IPS DF 4.7 (cell line): Measurements from ENCODE around the gene MAGEL2.

Experiments
- DNase-seq: peaks from one replicate; pipeline ENCODE4 v3.0.0-alpha.2; 2013; ENCODE audit warnings: low spot score; ENCODE audit errors: extremely low read depth

The MAGEL2 gene

DNA sequence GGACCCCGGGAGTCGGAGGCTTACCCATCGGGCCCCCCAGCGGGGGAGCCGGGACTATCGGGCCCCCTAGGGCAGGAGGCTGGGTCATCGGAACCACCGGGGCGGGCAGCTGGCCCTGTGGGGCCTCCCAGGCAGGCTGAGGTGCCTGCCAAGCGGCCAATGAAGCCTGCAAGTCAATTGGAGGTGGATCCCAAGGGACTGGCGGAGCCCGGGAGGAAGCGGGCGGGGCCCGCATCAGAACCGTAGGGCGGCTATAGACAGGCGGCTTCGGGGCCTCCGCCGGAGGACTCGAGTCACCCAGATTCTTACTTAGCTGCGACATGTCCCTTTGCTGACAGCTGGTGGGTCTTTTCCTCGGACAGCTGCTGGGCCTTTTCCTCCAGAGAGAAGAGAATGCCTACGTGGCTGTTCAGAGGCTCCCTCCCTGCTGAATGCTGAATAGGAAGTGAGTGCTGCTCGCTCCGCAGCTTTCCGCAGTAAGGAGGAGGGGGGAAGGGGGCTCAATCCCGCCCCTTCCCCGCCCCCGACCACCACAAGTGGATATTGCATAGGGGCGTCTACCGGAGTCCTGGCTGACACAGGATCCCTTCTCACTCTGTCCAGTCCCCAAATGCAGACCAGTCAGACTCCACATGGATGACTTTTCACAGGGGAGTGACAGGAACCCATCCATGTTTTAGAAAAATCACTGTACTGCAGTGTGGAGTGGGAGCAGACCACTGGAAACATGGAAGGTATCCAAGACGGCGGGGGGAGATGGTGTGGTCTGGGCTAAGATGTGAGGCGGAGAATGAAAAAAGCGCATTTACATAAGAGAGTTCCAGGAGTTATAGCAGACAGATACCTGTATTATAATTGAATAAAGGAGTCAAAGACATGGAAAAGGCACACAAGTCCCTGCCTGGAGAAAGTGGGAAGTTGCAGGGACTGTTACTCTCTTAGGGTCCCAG lies at the start of gene MAGEL2:
Gene MAGEL2 (minus strand): TSS at position 447 of the 950 bp plus-strand sequence. CDS start 125 bp downstream, at position 322.
- no peak for DNase-seq

DNA sequence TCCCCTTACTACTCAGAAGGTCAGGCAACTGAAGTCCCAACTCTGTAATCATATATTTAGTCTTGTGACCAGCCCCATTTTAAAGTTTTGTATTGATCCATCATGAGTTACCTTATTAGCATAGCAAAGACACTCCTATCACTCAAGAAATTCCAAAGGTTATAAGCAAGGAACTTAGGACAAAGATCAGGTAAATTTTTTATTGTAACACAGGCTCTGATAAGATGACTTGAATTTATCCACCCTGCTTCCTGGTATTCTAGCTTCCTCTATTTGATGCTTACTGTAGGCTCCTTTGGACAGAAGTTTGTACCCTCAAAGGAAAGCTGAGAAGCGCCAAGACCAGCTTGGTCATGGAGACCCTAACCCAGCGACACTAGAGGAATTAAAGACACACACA lies 47.6 kb upstream of the MAGEL2 start:
- DNase-seq, result no peak

DNA sequence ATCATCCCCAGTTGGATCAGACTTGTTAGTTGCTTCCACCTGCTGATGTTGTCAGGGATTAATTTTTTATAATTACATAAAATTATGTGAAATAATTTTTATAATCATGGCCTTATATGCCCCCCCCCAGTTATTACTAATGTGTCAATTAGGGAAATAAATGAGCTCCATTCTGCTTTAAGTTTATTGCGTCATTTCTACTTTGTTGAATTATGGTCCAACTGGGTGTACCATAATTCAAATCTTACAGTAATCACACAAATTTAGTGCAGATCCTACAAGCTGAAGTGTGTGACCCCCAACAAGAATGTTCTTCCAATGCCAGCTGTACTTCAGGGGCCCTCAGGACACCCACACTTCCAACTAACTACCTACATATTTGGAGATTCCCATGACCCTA lies 46.9 kb upstream of the MAGEL2 start:
- no peak for DNase-seq

DNA sequence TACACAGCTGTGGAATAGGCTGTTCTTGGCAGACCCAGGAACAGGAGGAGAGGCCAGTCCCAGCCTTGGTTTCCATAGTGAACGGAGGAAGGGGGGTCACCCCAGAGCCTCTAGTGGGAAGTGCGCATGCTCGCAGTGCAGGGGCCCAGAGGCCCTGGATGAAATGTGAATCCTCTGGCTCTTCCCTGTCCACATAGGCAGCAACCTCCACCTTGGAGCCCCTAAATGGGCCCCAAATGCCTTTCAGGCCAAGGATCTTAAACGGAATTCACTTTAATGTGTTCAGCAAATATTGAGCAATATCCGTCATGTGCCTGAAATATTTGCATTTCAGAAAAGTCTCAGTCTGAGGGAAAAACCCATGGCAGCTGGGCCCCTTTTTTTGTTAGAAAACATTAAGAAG lies 42.8 kb upstream of the MAGEL2 start:
- no peak for DNase-seq

DNA sequence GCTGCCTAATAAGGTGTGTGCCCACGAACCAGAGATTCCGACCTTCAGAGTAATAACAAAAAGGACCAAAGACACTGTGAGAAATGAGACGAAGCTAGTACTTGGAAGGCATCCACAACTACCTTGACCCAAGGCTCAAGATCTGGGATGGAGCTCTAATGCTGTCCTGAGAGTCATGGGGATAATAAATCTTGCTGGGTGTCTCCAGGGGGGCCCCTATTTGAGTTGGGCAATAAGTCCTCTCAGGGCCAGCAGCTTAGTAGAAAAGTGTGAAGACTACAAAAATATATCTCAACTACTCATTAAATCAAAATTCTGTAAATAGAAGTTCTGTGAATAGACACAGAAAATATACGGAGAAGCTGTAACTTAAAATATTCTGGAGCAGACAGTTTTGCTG lies 42.3 kb upstream of the MAGEL2 start:
- DNase-seq, result no peak

DNA sequence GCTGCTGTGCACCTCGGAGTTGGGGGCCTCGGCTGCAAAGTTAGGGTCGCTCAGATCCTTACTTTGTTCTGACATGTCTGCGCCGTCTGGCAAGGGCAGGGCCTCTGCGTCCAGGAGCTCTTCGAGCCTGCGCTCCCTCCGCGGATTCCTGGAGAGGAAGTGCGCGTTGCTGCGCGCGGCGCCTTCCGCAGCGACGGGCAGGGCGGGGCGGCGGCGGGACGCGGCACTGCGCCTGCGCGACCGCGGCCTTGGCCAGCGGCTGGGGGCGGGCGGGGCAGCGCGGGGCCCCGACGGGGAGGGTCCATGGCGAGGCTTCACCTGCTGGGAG lies 39.4 kb upstream of the MAGEL2 start, which contains the start of gene NDN:
Gene NDN (minus strand): TSS at position 163 of the 328 bp plus-strand sequence. CDS start 88 bp downstream, at position 75.
- no peak for DNase-seq

DNA sequence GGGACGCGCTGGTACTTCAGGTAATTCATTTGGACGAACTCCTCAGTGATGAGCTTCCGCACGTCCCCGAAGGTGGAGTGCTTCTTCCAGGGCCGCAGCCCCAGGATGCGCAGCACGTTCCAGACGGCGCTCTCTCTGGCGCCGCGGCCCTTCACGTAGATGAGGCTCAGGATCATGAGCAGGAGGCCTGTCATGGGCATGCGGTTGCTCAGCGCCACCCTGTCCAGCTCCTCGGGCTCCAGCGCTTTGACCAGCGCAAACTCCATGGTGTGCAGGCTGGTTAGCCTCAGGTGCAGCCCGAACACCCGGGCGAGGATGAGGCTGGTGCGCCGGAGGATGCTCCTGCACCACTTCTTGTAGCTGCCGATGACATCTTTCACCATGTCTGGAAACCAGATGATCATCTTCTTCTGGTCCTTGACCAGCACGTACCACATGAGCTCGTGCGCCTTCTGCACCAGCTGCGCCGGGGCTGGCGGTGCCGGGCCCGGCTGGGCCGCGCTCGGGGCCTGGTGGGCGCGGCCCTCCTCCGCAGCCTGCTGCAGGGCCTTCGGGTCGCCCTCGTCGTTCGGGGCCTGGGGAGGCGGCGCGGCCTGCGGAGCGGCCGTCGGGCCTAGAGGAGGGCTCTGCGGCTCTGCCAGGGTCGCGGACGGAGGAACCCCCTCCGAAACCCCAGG lies 38.9 kb upstream of the MAGEL2 start:
- DNase-seq, result no peak

DNA sequence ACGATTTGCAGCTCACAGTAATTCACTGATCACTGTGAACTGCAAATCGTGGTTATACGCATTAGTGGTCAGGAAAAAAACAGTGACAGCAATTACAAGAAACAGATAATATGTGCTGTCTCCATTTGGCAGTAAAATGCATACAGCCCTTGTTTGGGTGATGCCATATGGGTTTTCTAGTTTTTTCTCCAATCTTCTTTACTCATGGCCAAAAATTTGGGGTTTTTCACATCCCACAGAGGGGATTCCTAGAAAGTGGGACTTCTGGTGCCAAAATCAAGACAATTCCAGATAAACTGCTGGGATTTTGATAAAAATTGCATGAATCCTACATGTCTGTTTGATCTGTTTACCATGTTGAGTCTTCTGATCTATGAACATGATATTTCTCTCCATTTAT lies 23.8 kb upstream of the MAGEL2 start:
- no peak for DNase-seq

DNA sequence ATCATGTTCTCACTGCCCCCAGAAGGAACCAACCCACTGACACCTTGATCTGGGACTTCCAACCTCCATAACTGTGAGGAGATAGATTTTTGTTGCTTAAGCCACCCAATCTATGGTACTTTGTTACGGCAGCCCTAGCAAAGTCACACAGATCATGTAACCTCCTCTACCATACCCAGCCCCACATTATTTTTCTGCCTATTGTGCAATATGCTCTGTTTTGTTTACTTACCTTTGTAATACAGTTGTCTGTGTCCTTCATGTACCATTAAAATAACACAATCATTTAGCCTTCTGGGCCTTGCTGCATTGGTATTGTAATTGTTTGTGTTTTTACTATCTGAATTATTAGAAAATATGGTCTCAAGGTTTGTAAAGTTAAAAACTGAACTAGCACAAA lies 23.3 kb upstream of the MAGEL2 start:
- DNase-seq, result no peak

DNA sequence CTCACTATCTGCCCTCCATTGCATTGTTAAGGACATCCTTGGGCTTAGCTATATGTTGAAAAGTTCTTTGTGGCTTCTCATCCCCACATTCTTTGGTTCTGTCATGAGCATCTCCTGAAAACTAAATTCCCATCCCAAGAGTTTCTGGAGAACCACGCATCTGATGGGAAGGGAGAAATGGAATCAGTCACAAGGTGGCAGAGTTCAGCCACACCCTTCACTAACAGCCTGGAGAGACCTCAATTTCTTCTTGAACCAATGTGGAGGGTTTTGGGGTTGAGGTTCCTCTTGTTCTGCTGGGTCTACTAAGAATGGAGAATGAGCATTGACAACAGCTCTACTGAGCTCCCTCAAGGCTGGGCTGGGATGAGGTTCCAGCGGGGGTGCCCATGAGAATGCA lies 15.6 kb upstream of the MAGEL2 start:
- DNase-seq, result no peak

DNA sequence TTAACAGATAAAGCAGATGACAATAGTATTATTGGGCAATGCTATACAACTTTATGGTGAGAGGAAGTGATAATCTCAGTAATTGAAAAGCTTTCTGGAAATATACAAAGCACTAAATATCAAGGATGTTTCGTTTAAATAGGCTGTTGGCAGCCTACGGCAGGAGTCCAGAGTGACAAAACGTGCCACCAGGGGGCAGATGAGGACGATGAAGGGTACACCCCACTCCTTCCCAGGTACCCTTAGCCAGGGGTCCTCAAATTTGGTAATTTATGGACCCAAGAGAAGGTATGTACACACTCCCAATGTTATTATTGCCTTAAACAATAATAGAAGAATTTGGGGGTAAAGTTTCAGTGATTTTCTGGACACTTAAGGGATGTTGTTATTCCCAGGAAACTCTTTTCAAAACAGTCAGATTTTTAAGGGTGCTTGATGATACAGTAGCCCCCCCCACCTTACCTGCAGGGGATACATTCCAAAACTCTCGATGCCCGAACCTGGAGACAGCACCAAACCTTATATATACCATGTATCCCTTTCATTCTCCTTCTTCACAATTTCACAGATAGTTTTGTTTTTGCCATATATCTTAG lies 1.4 kb upstream of the MAGEL2 start:
- no peak for DNase-seq

DNA sequence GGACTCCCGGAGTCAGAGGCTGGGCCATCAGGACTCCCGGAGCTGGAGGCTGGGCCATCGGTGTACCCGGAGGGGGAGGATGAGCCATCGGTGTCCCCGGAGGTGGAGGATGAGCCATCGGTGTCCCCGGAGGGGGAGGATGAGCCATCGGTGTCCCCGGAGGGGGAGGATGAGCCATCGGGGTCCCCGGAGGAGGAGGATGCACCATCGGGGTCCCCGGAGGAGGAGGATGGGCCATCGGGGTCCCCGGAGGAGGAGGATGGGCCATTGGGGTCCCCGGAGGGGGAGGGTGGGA lies 719 bp downstream of the MAGEL2 start:
- DNase-seq, result no peak

DNA sequence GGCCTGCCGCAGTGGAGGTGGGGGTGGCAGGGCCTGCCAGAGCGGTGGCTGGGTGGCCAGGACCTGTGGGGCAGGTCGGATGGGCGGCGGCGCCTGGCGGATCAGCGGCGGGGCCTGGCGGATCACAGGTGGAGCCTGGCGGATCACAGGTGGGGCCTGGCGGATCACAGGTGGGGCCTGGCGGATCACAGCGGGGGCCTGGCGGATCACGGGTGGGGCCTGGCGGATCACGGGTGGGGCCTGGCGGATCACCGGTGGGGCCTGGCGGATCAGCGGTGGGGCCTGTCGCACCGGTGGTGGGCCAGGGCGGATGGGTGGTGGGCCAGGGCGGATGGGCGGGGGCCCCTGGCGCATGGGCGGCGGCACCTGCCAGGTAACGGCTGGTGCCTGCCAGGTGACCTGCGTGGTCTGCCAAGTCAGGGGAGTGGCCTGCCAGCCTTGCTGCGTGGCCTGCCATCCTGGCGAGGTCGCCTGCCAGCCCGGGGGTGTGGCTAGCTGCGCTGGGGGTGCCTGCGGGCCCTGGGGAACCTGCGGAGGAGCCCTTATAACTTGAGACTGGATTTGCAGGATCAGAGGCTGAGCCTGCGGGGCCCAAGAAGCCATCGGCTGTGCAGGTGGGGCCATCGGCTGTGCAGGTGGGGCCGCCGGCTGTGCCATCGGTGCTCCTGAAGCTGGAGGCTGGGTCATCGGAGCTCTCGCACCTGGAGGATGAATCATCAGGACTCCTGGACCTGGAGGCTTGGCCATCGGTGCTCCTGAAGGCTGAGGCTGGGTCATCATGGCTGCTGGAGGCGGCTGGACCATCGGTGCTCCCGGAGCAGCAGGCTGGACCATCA lies 1.3 kb downstream of the MAGEL2 start:
- no peak for DNase-seq

DNA sequence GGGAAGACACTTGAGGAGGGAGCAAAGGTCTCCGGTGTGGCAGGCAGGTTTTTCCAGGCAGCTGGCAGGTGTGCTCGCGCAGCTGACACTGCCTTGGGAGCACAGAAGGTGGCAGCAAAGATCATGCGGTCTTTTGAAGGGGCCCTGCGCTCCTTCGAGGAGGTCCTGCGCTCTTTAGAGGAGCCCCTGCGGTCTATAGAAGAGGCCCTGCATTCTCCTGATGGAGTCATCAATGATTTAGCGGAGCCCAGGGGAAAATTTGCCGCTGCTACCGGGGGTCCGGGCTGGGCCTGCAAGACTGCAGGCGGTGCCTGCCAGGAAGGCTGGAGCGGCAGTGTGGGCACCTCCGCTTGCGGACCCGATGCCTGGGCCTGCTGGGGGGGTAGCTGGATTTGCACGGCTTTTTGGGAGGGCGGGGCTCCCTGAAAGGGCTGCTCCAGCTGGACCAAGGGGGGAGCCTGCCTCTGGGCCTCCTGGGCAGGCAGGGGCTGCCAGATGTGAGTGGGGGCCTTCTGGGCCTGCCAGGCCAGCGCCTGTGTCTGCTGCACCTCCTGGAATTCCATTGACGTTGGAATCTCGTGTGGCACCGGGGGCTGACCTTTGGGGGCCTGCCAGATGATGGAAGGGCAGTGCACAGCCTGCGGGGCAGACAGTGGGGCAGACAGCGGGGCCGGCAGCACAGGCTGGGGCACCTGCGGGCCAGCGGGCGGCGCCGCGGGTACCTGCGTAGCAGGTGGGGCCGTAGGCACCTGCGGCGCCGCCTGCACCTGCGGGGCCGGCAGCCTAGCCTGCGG lies 2.1 kb downstream of the MAGEL2 start:
- no peak for DNase-seq

DNA sequence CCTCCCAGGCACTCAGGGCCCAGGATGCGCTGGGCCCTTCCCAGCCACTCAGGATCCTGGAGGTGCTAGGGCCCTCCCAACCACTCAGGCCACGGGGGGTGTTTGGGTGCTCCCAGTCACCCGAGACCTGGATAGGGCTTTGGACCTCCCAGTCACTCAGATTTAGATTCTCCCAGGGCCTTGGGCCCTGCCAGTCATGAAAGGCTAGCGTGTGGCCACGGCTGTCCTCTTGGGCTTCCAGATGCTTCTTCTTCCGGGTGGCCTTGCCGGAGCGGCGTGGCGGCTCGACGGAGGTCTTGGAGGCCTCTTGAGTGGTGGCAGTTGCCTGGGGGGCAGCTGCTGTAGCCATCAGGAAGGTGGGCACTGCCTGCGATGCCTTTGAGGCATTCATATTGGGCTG lies 2.8 kb downstream of the MAGEL2 start:
- DNase-seq, result no peak

DNA sequence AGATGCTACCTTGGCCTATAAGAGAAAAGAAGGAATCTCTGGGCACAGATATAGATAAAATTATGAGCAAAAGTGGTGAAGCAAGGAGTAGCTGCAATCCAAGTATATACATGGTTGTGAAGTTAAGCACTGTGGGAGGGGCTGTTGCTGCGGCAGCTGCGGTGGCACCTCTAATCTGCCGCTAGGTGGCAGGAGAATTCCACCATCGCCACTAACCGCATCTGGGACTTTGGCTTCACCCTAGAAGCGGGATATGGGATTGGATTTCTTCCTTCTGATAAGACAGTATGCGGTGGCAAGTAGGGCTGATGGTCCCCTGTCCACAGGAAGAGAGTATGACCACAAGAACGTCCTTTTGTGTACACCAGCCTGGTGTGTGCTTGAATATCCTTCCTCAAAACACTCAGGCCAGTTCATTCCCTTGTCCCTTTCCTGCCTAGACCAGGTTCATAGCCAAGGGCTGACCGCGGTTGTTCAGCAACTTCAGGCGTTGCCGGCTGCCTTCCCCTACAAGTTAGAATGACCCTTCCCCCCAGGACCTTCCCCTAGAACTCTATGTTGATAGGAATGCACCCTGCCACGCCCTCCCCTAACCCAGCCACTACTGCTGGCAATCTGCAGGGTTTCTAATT lies 5.1 kb downstream of the MAGEL2 start:
- DNase-seq, result peak; percentile 53

DNA sequence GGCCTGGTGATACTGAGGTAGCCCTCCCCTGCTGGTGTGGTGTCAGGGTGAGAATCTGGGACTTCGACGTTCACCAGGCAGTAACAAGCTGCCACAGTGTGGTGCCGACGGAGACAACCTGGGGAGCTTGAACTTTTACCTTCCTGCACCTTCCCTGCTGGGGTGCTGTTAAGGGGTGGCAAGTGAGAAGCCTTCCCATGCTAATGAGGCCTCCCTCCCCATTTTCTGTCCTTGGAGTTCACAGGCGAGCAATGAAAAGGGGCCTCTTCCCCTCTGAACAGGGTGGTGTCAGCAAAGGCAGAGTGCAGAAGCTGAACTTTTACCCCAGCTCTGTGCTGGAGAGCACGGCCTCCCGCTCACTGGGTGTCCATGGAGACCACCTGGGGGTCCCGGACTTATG lies 13.5 kb downstream of the MAGEL2 start:
- no peak for DNase-seq

DNA sequence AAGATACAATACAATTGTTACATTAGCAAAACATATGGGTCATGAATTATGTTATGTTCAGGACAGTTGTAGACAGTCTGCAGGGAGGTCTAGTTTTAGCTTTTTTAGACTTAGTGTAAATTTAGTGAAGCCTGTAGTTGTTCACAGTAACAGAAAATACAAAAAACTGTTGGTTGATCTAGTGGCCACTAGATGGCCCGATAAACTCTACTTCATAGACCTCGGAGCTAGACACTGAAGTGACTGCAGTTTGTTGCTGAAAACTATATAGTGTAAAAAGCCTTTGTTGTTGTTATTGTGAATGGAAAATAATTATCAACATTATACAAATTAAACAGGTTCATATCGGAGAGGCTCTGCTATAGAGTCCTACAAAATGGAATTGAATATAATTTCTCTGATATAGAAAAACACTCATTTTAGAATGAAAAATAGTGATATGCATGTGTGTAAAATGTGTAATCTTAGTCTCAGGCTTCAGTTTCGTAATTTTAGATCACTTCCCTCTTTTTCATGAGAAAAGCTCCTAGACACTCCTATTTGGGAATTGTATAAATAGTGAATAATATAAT lies 18.3 kb downstream of the MAGEL2 start:
- DNase-seq, result no peak

DNA sequence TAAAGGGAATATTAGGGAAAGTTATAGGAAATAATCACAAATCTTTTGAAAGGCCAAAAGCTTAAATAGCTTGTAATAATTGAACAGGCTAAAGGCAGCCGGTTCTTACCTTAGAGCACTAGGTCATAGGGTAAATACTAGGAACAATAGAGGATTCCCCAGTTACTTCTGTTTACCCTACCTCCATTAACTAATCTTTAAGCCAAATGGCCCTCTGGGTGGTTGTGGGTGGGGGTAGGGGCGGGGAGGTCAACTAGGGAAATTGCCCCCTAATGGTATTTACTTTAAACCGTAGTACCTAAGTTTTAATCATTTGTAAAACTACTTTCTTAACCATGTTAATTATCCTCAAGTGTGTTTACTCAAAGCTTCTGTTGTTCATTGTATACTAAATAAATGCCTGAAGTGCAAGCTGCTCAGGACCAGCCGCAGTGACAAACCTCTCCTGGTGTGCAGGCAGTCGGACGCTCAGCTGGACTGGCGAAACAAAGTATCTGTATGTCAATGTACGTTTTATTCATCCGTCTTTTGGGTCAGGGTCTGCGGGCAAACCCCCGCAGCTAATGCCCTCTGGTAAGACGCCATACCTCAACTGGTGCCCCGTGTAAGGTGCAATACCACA lies 18.9 kb downstream of the MAGEL2 start:
- DNase-seq, result no peak

DNA sequence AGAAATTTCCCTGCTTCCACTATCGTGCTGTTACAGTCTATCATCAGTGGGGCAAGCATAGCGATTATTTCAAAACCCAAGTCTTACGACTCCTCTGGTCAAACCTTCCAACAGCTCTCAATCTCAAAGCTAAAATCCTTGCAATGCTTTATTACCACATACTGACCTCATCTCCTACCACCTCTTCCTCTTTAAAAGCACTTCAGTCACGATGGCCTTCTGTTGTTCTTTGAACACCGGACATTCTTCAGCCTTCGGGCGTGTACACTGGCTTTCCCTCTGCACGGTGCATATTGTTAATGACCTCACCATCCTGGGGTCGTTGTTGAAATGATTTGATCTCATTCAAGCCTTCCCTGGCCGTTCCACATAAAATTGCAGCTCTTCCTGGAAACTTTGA lies 31.1 kb downstream of the MAGEL2 start:
- no peak for DNase-seq
